ENCODE data around the gene YWHAB. TPM values are rescaled to one million over a fixed set of nuclear protein-coding genes. Genes with fewer than 3 reads are reported as not detected.

The YWHAB gene
- total RNA-seq, 1 experiment from 2014 or later: 224 TPM

- intact Hi-C loops (cut with micrococcal nuclease; ENCODE audit: unreplicated experiment): no loop called here
- peak; percentile 33 for DNase-seq (ENCODE audit: low spot score)
- Histone ChIP-seq H3K27ac (ENCODE audit: low read depth, low read length, poor library complexity, severe bottlenecking) (no peak overlapping the region), H3K4me1 (ENCODE audit: insufficient read depth, low read length, poor library complexity, severe bottlenecking) (peaks cover 16% of the 10 kb centered on the region), H3K36me3 (ENCODE audit: insufficient read depth, low read length, poor library complexity, severe bottlenecking) (peaks cover 3% of the 10 kb centered on the region), H3K9me3 (ENCODE audit: low read depth, low read length, poor library complexity, severe bottlenecking) (no peaks in the 10 kb centered on the region), H3K4me3 (ENCODE audit: low read depth, low read length, poor library complexity, severe bottlenecking) (no peak overlapping the region), H3K27me3 (replicated peaks; ENCODE audit: insufficient read depth, low read depth, low read length, poor library complexity) (no peaks in the 10 kb centered on the region)
- CTCF ChIA-PET: no interaction called here
- POLR2A ChIA-PET (ENCODE audit: low non-redundant PET): no interaction called here
- TF ChIP-seq EZH2 (IDR thresholded peaks at IDR 0.05; ENCODE audit: borderline replicate concordance, low read depth, low read length, poor library complexity, severe bottlenecking) (no peak), CTCF (conservative IDR thresholded peaks at IDR 0.05; ENCODE audit: low read depth, low read length) (no peak)
- no TSS peak for BruUV-seq (replicated peaks)
Observed at GRCh38 chr20:44896583-44896982, 11.1 kb downstream of the YWHAB start.

- ChIA-PET POLR2A (ENCODE audit: low non-redundant PET) (no interaction called here), CTCF (no interaction called here)
- Histone ChIP-seq H3K27ac (ENCODE audit: low read depth, low read length, poor library complexity, severe bottlenecking) (no peak overlapping the region), H3K36me3 (ENCODE audit: insufficient read depth, low read length, poor library complexity, severe bottlenecking) (peaks cover 9% of the 10 kb centered on the region), H3K27me3 (replicated peaks; ENCODE audit: insufficient read depth, low read depth, low read length, poor library complexity) (no peaks in the 10 kb centered on the region), H3K9me3 (ENCODE audit: low read depth, low read length, poor library complexity, severe bottlenecking) (no peaks in the 10 kb centered on the region), H3K4me3 (ENCODE audit: low read depth, low read length, poor library complexity, severe bottlenecking) (no peak overlapping the region), H3K4me1 (ENCODE audit: insufficient read depth, low read length, poor library complexity, severe bottlenecking) (peaks cover 16% of the 10 kb centered on the region)
- no peak for TF ChIP-seq EZH2 (IDR thresholded peaks at IDR 0.05; ENCODE audit: borderline replicate concordance, low read depth, low read length, poor library complexity, severe bottlenecking)
- TF ChIP-seq CTCF (conservative IDR thresholded peaks at IDR 0.05; ENCODE audit: low read depth, low read length): no peak
- no TSS peak for BruUV-seq (replicated peaks)
- no peak for DNase-seq (ENCODE audit: low spot score)
- intact Hi-C loops (cut with micrococcal nuclease; ENCODE audit: unreplicated experiment): no loop called here
Observed at GRCh38 chr20:44897133-44897532, 11.6 kb downstream of the YWHAB start.

- no peak overlapping the region for H3K27ac ChIP-seq (ENCODE audit: low read depth, low read length, poor library complexity, severe bottlenecking)
- no peaks in the 10 kb centered on the region for H3K9me3 ChIP-seq (ENCODE audit: low read depth, low read length, poor library complexity, severe bottlenecking)
- ChIA-PET POLR2A (ENCODE audit: low non-redundant PET) (no interaction called here), CTCF (no interaction called here)
- intact Hi-C loops (cut with micrococcal nuclease; ENCODE audit: unreplicated experiment): no loop called here
- H3K36me3 ChIP-seq (ENCODE audit: insufficient read depth, low read length, poor library complexity, severe bottlenecking): peaks cover 41% of the 10 kb centered on the region
- H3K27me3 ChIP-seq (replicated peaks; ENCODE audit: insufficient read depth, low read depth, low read length, poor library complexity): no peaks in the 10 kb centered on the region
- BruUV-seq (replicated peaks): no TSS peak
- H3K4me3 ChIP-seq (ENCODE audit: low read depth, low read length, poor library complexity, severe bottlenecking): no peak overlapping the region
- TF ChIP-seq EZH2 (IDR thresholded peaks at IDR 0.05; ENCODE audit: borderline replicate concordance, low read depth, low read length, poor library complexity, severe bottlenecking): no peak
- TF ChIP-seq CTCF (conservative IDR thresholded peaks at IDR 0.05; ENCODE audit: low read depth, low read length): no peak
- peaks cover 16% of the 10 kb centered on the region for H3K4me1 ChIP-seq (ENCODE audit: insufficient read depth, low read length, poor library complexity, severe bottlenecking)
- no peak for DNase-seq (ENCODE audit: low spot score)
Observed at GRCh38 chr20:44900231-44900854, 14.8 kb downstream of the YWHAB start.
